Heart left ventricle (tissue), 13 donors: ENCODE measurements around the gene GPC6.

Experiments
- CTCF ChIP-seq, 12 donors: fragments of 200-600 bp; sonication (generic) in 4 of 12; IDR thresholded peaks; one replicate each; pipeline versions ENCODE4 v1.5.0 to v1.8.0; 2018 to 2022; ENCODE audit warnings: antibody characterized with exemption in 12 of 12, mild to moderate bottlenecking in 5 of 12
- POLR2A ChIP-seq, 2 donors: fragments of 450-650 bp; IDR thresholded peaks; one replicate each; pipeline ENCODE4 v1.6.1; 2017; ENCODE audit warnings: antibody characterized with exemption in 2 of 2, mild to moderate bottlenecking in 2 of 2, moderate library complexity in 2 of 2
- donor health status: ischemic (EF 13 %, LVEDD 7.1; RV severe dilation, severe dysfunction).
- donor health status: DM: no; HTN: yes; CAD: no.
- donor health status: DM: no; HTN: no; CAD: no.
- donor health status: ischemic (EF 25% LVEDD 6.9; RV normal size, moderate dysfunction).
- donor health status: ischemic (EF 25% LVEDD 5.7; RV mildly dilated, moderate dysfunction).
- donor health status: ischemic (EF 35%, LVEDD 5.7; RV mildly dilated, moderate dysfunction).
- donor health status: nonischemic (EF 11% LVEDD 7.7; RV severe dilation, severe dysfunction).
- donor health status: DM: yes; HTN: yes; CAD: no.
- donor health status: PGD.
- donor health status: ischemic (EF 29% LVEDD 5.4; RV normal size, mild dysfunction).
- donor health status: nonischemic (EF 23%, LVEDD 6.1; RV moderate dilation, normal function).

- peak in 9 of 12 donors; percentile 11 to 45 (median 21) for TF ChIP-seq CTCF (IDR thresholded peaks at IDR 0.05)
- no peak for TF ChIP-seq POLR2A (IDR thresholded peaks at IDR 0.05)
Observed at GRCh38 chr13:93227878-93228642, 1.5 kb downstream of the GPC6 start.
